Right cardiac atrium (tissue), 5 donors: ENCODE data around the gene OR8S1. TPM values are rescaled to one million over a fixed set of nuclear protein-coding genes. Genes with fewer than 3 reads are reported as not detected.

Experiments used
- ATAC-seq, 2 donors: fragments of 200-7000 bp; cut with Tn5 transposase; one replicate each; pipeline versions ENCODE4 v1.8.0 to v1.9.1; 2020; ENCODE audit warnings: moderate library complexity in 2 of 2, mild to moderate bottlenecking in 1 of 2
- DNase-seq, 3 donors: peaks; one replicate each; pipeline ENCODE4 v3.0.0-alpha.2; 2020
- H3K27ac ChIP-seq: one replicate; pipeline ENCODE4 v1.5.1; 2013; ENCODE audit warnings: mild to moderate bottlenecking, low read length, control low read depth, moderate library complexity
- H3K27me3 ChIP-seq: one replicate; pipeline ENCODE4 v1.6.1; 2013; ENCODE audit not compliant: control insufficient read depth, insufficient read depth
- H3K4me1 ChIP-seq: one replicate; pipeline ENCODE4 v1.6.1; 2013; ENCODE audit warnings: low read length; ENCODE audit not compliant: control insufficient read depth, insufficient read depth
- H3K4me3 ChIP-seq: one replicate; pipeline ENCODE4 v1.5.1; 2013; ENCODE audit warnings: low read length, control low read depth
- H3K9me3 ChIP-seq: one replicate; pipeline ENCODE4 v1.6.1; 2013; ENCODE audit warnings: low read length; ENCODE audit not compliant: control insufficient read depth
- WGBS: extraction: QIAGEN DNeasy Blood & Tissue Kit; methylation state at CpG from one replicate; pipeline ENCODE4 v1.1.7; 2013; 5-methylcytosine and 5-hydroxymethylcytosine counted together
- intact Hi-C, 4 donors: fragments of 100-400 bp; cut with DNase I; formaldehyde crosslinking; loops; one replicate each; pipeline versions ENCODE4 v1.11.0 to v1.14.0; 2022 to 2023
- polyA plus RNA-seq: library from polyadenylated mRNA; stranded (reverse); fragments of 200-250 nt; gene quantifications from one replicate; pipeline ENCODE4 v1.2.3, GENCODE V29; 2013
- total RNA-seq, 4 donors: library from RNA; stranded (reverse); fragmentation: NEBNext Ultra II Directional; extraction: Animal tissue kit (Norgen Biotek cat#: 25700); gene quantifications; one replicate each; pipeline ENCODE4 v1.2.1, GENCODE V29; 2021
- donor health status: healthy with polysubstance abuse.
- donor health status: DM: no; HTN: yes; CAD: no.
- donor health status: DM: no; HTN: no; CAD: no.
- donor health status: DM: no; HTN: yes; CAD: no; lungs with severe emphysema.
- donor health status: DM: yes; HTN: yes; CAD: no.

The OR8S1 gene
- total and polyA plus RNA-seq, 5 donors = not detected

DNA sequence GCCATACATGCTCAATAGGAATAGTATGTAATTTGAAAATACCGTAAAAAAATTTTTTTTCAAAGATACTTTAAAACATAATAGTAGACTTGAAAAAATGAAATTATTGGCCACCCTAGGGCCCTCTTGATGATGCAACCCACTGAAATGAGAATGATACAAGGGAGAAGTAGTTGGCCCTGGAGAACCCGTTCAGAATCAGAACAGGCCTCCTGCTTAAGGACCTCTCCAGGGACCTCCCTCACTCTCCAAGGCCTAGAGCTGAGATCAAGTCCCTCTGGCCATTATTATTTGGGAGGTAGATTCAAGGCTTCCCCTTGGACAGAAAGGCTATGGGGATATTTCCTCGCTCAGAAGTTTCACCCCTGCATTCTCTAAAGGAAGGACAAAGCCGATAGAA lies 32.5 kb downstream of the OR8S1 start:
- ATAC-seq (no peak), DNase-seq (no peak)
- 88% methylated on average over 4 of the region's 4 CpGs for WGBS
- intact Hi-C loops = no loop called here
- H3K27ac ChIP-seq = no peak overlapping the region
- H3K4me3 ChIP-seq = no peak overlapping the region
- H3K4me1 ChIP-seq = no peaks in the 10 kb centered on the region
- no peaks in the 10 kb centered on the region for H3K27me3 ChIP-seq
- no peaks in the 10 kb centered on the region for H3K9me3 ChIP-seq

GRCh38 chr12:48567731-48568130 lies 42.3 kb downstream of the OR8S1 start:
- no peaks in the 10 kb centered on the region for H3K4me1 ChIP-seq
- ATAC-seq (no peak), DNase-seq (no peak)
- intact Hi-C loops = no loop called here
- 85% methylated on average over 4 of the region's 4 CpGs for WGBS
- no peaks in the 10 kb centered on the region for H3K27me3 ChIP-seq
- H3K9me3 ChIP-seq = no peaks in the 10 kb centered on the region
- no peak overlapping the region for H3K27ac ChIP-seq
- no peak overlapping the region for H3K4me3 ChIP-seq

GRCh38 chr12:48569946-48570345 lies 44.5 kb downstream of the OR8S1 start, which contains the start of gene LALBA:
TSS of gene LALBA (minus strand) at chr12:48570046. CDS start at chr12:48570020, 26 bp downstream.
- Histone ChIP-seq H3K4me3 (no peak within 1 kb of the TSS), H3K27ac (no peak within 1 kb of the TSS), H3K4me1 (no peaks in the 10 kb centered on the region), H3K9me3 (no peaks in the 10 kb centered on the region), H3K27me3 (no peaks in the 10 kb centered on the region)
- no peak for DNase-seq
- ATAC-seq = no peak
- intact Hi-C loops = no loop called here
- 75% methylated on average over 1 of the region's 1 CpG for WGBS

- 29% methylated on average over 5 of the region's 5 CpGs for WGBS
- Histone ChIP-seq H3K4me3 (no peak overlapping the region), H3K27me3 (no peaks in the 10 kb centered on the region), H3K4me1 (no peaks in the 10 kb centered on the region), H3K27ac (no peak overlapping the region), H3K9me3 (no peaks in the 10 kb centered on the region)
- no peak for DNase-seq
- intact Hi-C loops = no loop called here
- ATAC-seq = no peak
Observed at GRCh38 chr12:48572326-48572725, 46.9 kb downstream of the OR8S1 start.

Other genes with a start within 250 kb of the OR8S1 start
- gene ZNF641, start 174.7 kb upstream of the OR8S1 start, total RNA-seq = 10 to 100 TPM; 11.5 to 20.7 (median 15.6) TPM
- gene ZNF641, start 174.7 kb upstream of the OR8S1 start, polyA plus RNA-seq = 4.0 TPM
- not detected for gene ANP32D, start 53.1 kb upstream of the OR8S1 start, total RNA-seq
- gene ANP32D, start 53.1 kb upstream of the OR8S1 start, polyA plus RNA-seq = not detected
- gene C12orf54, start 43.1 kb upstream of the OR8S1 start, total RNA-seq = not detected
- not detected for gene C12orf54, start 43.1 kb upstream of the OR8S1 start, polyA plus RNA-seq
- gene LALBA, start 44.4 kb downstream of the OR8S1 start, total RNA-seq = not detected
- gene LALBA, start 44.4 kb downstream of the OR8S1 start, polyA plus RNA-seq = not detected
- gene KANSL2, start 156.6 kb downstream of the OR8S1 start, total RNA-seq = 10 to 100 TPM; 22.1 to 25.4 (median 23.8) TPM
- gene KANSL2, start 156.6 kb downstream of the OR8S1 start, polyA plus RNA-seq = 21.4 TPM
- gene CCNT1, start 191.1 kb downstream of the OR8S1 start, total RNA-seq = 10 to 100 TPM; 18.8 to 23.7 (median 21.9) TPM
- 3.9 TPM for gene CCNT1, start 191.1 kb downstream of the OR8S1 start, polyA plus RNA-seq